Mesodermal cell (in vitro differentiated cells): ENCODE data around the gene PKMYT1.

Experiments used
- H3K27ac ChIP-seq: 2 replicates; pipeline ENCODE4 v1.7.0; 2013; ENCODE audit warnings: mild to moderate bottlenecking, low read depth, low read length, moderate library complexity; ENCODE audit not compliant: severe bottlenecking
- H3K36me3 ChIP-seq: 2 replicates; pipeline ENCODE4 v1.7.1; 2013; ENCODE audit warnings: mild to moderate bottlenecking, low read length, moderate library complexity; ENCODE audit not compliant: control insufficient read depth, insufficient read depth
- H3K4me1 ChIP-seq: one replicate; pipeline ENCODE4 v1.7.1; 2013; ENCODE audit warnings: mild to moderate bottlenecking, low read length; ENCODE audit not compliant: insufficient read depth, control insufficient read depth, poor library complexity, severe bottlenecking
- H3K4me3 ChIP-seq: 2 replicates; pipeline ENCODE4 v1.7.0; 2013; ENCODE audit warnings: low read length, control low read depth, mild to moderate bottlenecking; ENCODE audit not compliant: insufficient read depth, poor library complexity, severe bottlenecking; ENCODE audit errors: extremely low read depth
- H3K9me3 ChIP-seq: 2 replicates; pipeline ENCODE4 v1.7.1; 2013; ENCODE audit warnings: mild to moderate bottlenecking, low read length, moderate library complexity; ENCODE audit not compliant: control insufficient read depth
- WGBS, 2 experiments: methylation state at CpG; one replicate each; pipeline ENCODE4 v1.1.5; 2013; ENCODE audit warnings: missing lambda C conversion rate in 2 of 2; ENCODE audit not compliant: insufficient coverage in 2 of 2; 5-methylcytosine and 5-hydroxymethylcytosine counted together

Gene PKMYT1

DNA sequence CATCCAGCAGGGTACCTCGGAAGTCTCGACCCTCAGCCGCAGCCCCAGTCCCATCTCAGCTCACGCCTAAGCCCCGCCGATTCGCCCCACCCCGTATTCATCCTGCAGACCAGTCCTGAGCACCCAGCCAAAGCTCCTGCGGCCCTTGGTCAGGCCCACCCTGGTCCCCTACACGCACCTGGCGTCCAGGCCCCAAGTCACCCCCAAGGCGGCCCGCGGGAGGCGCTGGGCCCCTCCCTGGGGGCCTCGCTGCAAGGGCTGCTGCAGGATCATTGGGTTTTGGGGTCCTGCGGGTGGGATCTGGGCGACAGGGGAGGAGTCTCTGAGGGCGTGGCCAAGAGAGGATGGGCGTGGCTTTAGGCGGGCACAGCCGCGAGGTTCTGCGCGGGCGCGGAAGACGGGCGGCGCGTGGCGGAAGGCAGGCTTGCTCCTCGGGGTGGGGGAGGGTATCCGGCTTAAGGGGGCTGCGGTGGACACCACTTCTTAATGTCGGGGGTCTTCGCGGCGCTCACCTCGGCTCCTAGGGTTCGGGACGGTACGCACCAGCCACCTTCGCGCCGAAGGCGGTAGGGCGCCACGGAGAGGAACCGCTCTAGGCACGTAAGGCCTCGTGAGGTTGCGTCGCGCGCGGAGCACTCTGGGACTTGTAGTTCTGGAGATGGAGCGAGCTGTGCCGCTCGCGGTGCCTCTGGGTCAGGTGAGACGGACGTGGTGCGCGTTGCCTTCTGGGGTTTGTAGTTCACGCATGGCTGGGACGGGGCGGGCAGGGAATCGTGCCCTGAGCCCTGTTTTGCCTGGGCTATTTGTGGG lies 43.6 kb upstream of the PKMYT1 start, which contains the start of the genes HCFC1R1 and THOC6:
Gene HCFC1R1 (minus strand): TSS at position 274 of the 810 bp plus-strand sequence. CDS start 1 bp downstream, at position 273.
Gene THOC6 (plus strand): TSS at position 367 of the 810 bp plus-strand sequence. CDS start 292 bp downstream, at position 659.
- H3K4me3 ChIP-seq, result peak within 1 kb of the TSS; percentile 73
- no peaks in the 10 kb centered on the region for H3K9me3 ChIP-seq
- peak within 1 kb of the TSS; percentile 100 for H3K27ac ChIP-seq
- peaks cover 22% of the 10 kb centered on the region for H3K4me1 ChIP-seq
- peaks cover 36% of the 10 kb centered on the region for H3K36me3 ChIP-seq
- WGBS, 2 experiments, result 1% methylated on average over 44 to 50 of the region's 69 CpGs

DNA sequence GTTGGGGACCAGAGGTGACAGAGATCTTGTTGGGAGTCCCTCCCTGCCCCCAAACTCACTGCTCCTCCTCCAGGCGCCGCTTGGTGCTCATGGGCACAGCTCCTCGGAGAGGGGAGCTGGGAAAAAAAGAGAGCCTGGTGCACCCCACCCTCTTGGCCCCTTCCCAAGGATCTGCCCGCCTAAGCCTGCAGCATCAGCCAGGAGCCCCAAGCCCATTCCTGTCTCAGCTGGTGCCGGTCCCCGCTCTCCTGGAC lies 43.1 kb upstream of the PKMYT1 start:
- H3K27ac ChIP-seq, result peak overlapping the region; percentile 100
- H3K36me3 ChIP-seq, result peaks cover 36% of the 10 kb centered on the region
- WGBS, 2 experiments, result 8 to 11% methylated on average over 3 to 4 of the region's 6 CpGs
- no peaks in the 10 kb centered on the region for H3K9me3 ChIP-seq
- peak overlapping the region; percentile 73 for H3K4me3 ChIP-seq
- H3K4me1 ChIP-seq, result peaks cover 19% of the 10 kb centered on the region

DNA sequence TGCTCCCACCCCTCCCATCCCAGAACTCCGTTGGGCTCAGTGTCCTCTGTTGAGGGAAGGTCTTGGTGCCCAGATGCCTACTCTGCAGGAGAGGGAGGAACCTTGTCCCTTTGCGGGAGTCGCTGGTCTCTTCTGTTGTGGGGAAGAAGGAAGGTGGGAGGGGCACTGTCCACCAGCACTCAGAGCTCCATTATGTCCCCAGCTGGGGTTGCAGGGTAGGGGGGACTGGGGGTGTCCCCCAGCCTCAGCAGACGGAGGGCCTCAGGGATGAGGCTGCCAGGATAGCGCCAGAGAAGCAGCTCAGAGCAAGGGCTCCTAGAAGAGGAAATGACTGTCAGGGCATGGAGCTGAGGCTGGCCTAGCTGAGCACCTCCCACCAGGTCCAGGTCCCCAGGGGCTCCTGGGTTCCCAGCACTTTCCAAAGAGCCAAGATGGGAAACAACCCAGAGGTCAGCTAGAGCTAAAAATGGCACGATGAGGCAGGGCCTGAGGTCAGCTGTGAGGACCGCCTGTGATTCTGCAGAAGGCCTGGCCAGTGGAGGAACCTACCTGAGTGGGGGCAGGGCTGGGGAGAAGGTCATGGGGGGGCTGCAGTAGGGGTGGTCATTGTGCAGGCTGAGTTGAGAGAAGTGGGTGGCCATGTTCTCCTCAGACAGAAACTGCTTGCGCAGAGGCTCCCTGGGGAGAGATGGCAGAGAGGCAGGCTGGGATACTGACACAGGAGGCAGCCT lies 42.6 kb upstream of the PKMYT1 start:
- Histone ChIP-seq H3K36me3 (peaks cover 36% of the 10 kb centered on the region), H3K9me3 (no peaks in the 10 kb centered on the region), H3K4me1 (peaks cover 17% of the 10 kb centered on the region), H3K27ac (peak overlapping the region; percentile 100), H3K4me3 (peak overlapping the region; percentile 73)
- 31 to 45% methylated on average over 5 to 7 of the region's 8 CpGs for WGBS, 2 experiments

DNA sequence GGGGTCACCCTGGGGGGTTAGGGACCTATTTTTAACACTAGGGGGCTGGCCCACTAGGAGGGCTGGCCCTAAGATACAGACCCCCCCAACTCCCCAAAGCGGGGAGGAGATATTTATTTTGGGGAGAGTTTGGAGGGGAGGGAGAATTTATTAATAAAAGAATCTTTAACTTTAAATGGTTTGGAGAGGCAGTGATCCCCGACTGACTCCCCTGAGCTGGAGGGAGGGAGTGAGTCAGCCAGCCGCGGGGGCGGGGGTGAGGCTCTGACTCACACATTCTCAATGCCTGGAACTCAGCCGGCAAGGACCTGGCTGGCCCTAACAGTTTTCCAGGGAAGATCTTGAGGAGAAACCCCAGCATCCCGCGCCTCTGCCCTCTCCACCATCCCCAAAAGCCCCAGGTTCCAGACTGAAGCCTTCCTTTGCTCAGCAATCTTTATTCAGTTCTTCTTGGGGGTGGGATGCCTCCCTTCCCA lies 42.0 kb upstream of the PKMYT1 start:
- peaks cover 35% of the 10 kb centered on the region for H3K36me3 ChIP-seq
- H3K4me3 ChIP-seq, result peak overlapping the region; percentile 73
- peaks cover 15% of the 10 kb centered on the region for H3K4me1 ChIP-seq
- peak overlapping the region; percentile 100 for H3K27ac ChIP-seq
- 0 to 2% methylated on average over 5 to 6 of the region's 8 CpGs for WGBS, 2 experiments
- H3K9me3 ChIP-seq, result no peaks in the 10 kb centered on the region

DNA sequence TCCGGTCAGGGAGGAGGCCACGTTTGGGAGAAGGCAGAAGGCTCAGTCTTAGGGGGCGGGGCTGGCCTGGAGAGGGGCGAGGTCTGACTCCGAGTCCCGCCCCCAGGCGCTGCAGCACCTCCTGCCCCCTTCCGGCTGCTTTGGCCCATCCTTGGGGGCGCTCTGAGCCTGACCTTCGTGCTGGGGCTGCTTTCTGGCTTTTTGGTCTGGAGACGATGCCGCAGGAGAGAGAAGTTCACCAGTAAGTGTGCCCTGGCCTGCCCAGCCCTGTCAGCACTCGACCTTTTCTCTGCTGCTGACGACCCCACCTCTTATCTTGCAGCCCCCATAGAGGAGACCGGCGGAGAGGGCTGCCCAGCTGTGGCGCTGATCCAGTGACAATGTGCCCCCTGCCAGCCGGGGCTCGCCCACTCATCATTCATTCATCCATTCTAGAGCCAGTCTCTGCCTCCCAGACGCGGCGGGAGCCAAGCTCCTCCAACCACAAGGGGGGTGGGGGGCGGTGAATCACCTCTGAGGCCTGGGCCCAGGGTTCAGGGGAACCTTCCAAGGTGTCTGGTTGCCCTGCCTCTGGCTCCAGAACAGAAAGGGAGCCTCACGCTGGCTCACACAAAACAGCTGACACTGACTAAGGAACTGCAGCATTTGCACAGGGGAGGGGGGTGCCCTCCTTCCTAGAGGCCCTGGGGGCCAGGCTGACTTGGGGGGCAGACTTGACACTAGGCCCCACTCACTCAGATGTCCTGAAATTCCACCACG lies 41.4 kb upstream of the PKMYT1 start:
- Histone ChIP-seq H3K4me1 (peaks cover 15% of the 10 kb centered on the region), H3K27ac (peak overlapping the region; percentile 100), H3K36me3 (peaks cover 29% of the 10 kb centered on the region), H3K9me3 (no peaks in the 10 kb centered on the region), H3K4me3 (peak overlapping the region; percentile 73)
- 0 to 2% methylated on average over 14 to 22 of the region's 25 CpGs for WGBS, 2 experiments

DNA sequence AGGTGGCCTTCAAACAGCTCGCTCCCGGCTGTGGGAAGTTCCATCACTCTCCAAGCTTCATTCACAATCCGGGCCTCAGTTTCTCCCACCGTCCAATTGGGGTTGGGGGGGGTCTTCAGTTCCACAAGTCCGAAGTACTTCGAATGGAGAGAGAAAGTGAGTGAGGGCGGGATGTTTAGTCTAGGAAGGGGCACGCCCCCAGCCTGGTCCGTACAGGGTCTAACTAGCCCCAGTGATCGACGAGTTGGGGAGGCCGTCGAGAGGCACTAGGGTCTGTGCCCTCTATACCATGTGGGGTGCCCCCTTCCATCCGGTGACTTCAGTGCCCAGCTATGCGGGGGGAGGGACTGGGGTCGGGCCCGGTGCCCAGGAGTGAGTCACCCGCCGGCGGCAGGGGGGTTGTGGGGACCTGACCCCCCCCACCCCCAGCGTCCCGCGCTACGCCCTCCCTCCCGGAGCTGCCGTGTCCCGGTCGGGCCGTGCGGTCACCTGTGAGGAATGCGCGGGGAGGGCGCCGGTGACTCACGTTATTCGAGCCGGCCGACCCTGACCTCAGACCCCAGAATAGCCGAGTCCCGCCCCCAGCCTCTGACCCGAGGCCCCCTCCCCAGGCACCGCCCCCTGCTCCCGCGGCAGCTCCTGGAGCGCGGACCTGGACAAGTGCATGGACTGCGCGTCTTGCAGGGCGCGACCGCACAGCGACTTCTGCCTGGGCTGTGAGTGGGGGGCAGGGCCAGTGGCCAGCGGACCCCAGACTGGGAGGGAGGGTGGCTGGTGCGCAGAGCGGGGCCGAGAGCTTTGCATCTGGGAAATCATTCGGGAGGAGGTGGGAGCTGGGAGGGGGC lies 40.6 kb upstream of the PKMYT1 start:
- Histone ChIP-seq H3K27ac (peak overlapping the region; percentile 100), H3K9me3 (no peaks in the 10 kb centered on the region), H3K4me1 (peaks cover 15% of the 10 kb centered on the region), H3K36me3 (peaks cover 21% of the 10 kb centered on the region), H3K4me3 (peak overlapping the region; percentile 73)
- 0% methylated on average over 28 to 45 of the region's 57 CpGs for WGBS, 2 experiments

DNA sequence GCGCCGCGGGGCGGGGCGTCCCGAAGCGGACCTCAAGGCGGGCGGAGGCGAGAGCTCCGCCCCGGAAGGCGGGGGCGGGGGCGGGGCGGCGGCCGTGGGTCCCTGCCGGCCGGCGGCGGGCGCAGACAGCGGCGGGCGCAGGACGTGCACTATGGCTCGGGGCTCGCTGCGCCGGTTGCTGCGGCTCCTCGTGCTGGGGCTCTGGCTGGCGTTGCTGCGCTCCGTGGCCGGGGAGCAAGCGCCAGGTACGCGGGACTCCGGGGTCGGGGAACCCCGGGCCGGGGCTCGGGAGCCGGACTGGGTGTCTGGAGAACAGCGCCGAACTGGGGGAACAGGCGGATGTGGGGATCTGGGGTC lies 40.0 kb upstream of the PKMYT1 start, which contains the start of gene TNFRSF12A:
Gene TNFRSF12A (plus strand): TSS at position 122 of the 357 bp plus-strand sequence. CDS start 30 bp downstream, at position 152.
- 0 to 1% methylated on average over 28 to 30 of the region's 49 CpGs for WGBS, 2 experiments
- H3K27ac ChIP-seq, result peak within 1 kb of the TSS; percentile 100

DNA sequence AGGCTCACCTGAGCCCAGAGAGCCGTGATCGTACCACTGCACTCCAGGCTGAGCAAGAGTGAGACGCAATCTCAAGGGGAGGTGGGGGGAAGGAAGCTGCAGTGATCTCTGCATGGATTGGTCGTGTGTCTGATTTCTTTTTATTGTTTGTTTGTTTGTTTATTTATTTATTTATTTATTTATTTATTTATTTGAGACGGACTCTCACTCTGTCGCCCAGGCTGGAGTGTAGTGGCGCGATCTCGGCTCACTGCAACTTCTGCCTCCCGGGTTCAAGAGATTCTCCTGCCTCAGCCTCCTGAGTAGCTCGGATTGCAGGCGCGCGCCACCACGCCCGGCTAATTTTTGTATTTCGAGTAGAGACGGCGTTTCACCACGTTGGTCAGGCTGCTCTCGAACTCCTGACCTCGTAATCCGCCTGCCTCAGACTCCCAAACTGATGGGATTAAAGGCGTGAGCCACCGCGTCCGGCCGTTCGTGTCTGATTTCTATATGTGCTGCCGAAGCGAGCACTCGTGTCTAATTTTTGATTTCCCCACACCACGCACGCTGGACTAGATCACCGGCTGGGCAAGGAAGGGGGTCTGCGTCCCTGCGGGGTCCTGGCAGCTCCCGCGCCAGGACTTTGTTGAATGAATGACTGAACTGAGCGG lies 39.5 kb upstream of the PKMYT1 start:
- Histone ChIP-seq H3K27ac (peak overlapping the region; percentile 100), H3K9me3 (no peaks in the 10 kb centered on the region), H3K4me1 (peaks cover 15% of the 10 kb centered on the region), H3K36me3 (peaks cover 16% of the 10 kb centered on the region), H3K4me3 (peak overlapping the region; percentile 73)
- 54 to 55% methylated on average over 32 to 35 of the region's 40 CpGs for WGBS, 2 experiments

More for the DNA sequence above, 40.0 kb upstream of the PKMYT1 start, which contains the start of gene TNFRSF12A:
- Histone ChIP-seq H3K4me3 (peak within 1 kb of the TSS; percentile 73), H3K36me3 (peaks cover 16% of the 10 kb centered on the region), H3K4me1 (peaks cover 15% of the 10 kb centered on the region), H3K9me3 (no peaks in the 10 kb centered on the region)

DNA sequence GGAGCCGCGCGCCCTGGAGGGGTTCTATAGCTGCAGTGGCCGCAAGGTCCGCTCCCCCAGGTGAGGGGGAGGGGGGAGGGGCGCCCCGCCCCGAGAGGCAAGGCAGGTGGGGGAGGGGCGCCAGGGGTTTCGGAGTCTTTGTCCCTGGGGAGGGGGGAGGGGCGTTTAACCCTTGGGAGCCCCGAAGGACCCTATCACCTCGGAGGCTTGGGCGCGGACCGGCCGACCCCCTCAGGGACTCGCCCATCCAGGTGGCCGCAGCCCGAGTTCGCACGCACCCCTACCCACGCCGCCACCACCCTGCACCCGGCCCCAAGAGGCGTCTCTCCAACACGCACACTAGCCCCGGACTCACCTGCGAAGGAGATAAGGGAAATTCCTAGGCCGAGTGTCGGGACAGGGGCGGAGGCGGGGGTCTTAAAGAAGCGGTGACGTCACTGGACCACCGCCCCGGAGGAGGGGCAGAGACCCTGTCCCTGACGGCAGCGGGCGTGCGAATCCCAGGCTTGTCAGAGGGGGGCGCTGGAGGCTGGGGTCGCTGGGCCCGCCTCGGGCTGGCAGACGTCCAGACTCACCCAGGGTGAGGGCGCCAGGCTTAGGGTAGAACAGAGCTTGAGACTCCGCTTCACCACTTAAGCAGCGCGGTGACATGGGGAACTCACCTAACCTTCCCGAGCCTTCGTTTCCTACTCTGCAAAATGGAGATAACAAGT lies 37.7 kb upstream of the PKMYT1 start, which contains the start of gene CLDN6:
Gene CLDN6 (minus strand): TSS at position 390 of the 713 bp plus-strand sequence. CDS start 2,162 bp downstream, outside the sequence.
- WGBS, 2 experiments, result 2 to 8% methylated on average over 20 to 43 of the region's 52 CpGs
- Histone ChIP-seq H3K9me3 (no peaks in the 10 kb centered on the region), H3K4me3 (peak within 1 kb of the TSS; percentile 59), H3K36me3 (peaks cover 10% of the 10 kb centered on the region), H3K27ac (no peak within 1 kb of the TSS), H3K4me1 (peaks cover 11% of the 10 kb centered on the region)
